Adrenal gland (tissue), 5 donors: ENCODE data around the gene SGSM1.

Experiments
- CTCF ChIP-seq, 6 experiments: fragments of 450-650 bp in 4 of 6; fragments of 200-600 bp in 2 of 6; sonication (generic) in 1 of 6; IDR thresholded peaks; 1 replicate in 5 of 6; 2 replicates in 1 of 6; pipeline versions ENCODE4 v1.5.1 to v1.8.0; 2016 to 2021; ENCODE audit warnings: antibody characterized with exemption in 6 of 6, mild to moderate bottlenecking in 2 of 6, moderate library complexity in 1 of 6
- POLR2A ChIP-seq, 2 donors: fragments of 450-650 bp; IDR thresholded peaks; one replicate each; pipeline ENCODE4 v1.6.1; 2017; ENCODE audit warnings: antibody characterized with exemption in 2 of 2, mild to moderate bottlenecking in 2 of 2, moderate library complexity in 1 of 2
- donor health status: DM: no; HTN: no; CAD: no.

DNA sequence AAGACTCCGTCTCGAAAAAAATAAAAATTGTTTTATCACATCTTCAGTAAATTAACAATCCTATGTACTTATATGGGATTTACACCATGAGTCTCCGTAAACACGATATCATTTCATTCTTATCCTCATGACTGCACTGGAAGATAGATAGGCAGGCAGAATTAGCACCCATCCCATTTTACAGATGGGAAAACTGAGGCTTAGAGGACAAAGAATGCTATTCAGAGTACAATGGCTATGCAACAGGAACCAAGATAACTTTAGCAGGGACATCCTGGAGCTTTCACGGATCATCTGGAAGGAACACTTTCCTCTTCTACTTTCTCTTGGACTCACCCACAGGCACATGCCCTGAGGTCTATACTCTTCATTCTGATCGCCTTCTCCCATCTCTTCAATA, 14.6 kb upstream of the SGSM1 start:
- TF ChIP-seq CTCF (IDR thresholded peaks at IDR 0.05): no peak
- no peak for TF ChIP-seq POLR2A (IDR thresholded peaks at IDR 0.05)
